ENCODE data around the gene EIF4E2. TPM values are rescaled to one million over a fixed set of nuclear protein-coding genes. Genes with fewer than 3 reads are reported as not detected.

EIF4E2 gene
- total and polyA plus RNA-seq, 2 experiments from 2014 or later, result 76.9 to 122 TPM

GRCh38 chr2:232607011-232607410, 56.5 kb downstream of the EIF4E2 start:
- H3K4me2 ChIP-seq, result no peak overlapping the region
- no peaks in the 10 kb centered on the region for H4K20me1 ChIP-seq (ENCODE audit: insufficient read depth, poor library complexity, severe bottlenecking)
- no peak for TF ChIP-seq EZH2 (IDR thresholded peaks at IDR 0.05; ENCODE audit: borderline replicate concordance)
- no peak for TF ChIP-seq CTCF (IDR thresholded peaks at IDR 0.05; ENCODE audit: poor library complexity)
- no peak for TF ChIP-seq EZH2phosphoT487 (IDR thresholded peaks at IDR 0.05; ENCODE audit: low read depth, severe bottlenecking, unreplicated experiment)

GRCh38 chr2:232609607-232610006, 59.1 kb downstream of the EIF4E2 start:
- Histone ChIP-seq H2AFZ (no peak overlapping the region), H3K4me1 (ENCODE audit: insufficient read depth) (no peaks in the 10 kb centered on the region), H3K4me3 (no peak overlapping the region), H3K27me3 (no peaks in the 10 kb centered on the region), H3K4me2 (no peak overlapping the region), H3K79me2 (no peaks in the 10 kb centered on the region), H3K9me3 (ENCODE audit: low read depth) (no peaks in the 10 kb centered on the region), H3K36me3 (replicated peaks; ENCODE audit: insufficient read depth, low read depth) (no peaks in the 10 kb centered on the region), H3K9me2 (replicated peaks; ENCODE audit: insufficient read depth) (no peaks in the 10 kb centered on the region), H4K20me1 (ENCODE audit: insufficient read depth, poor library complexity, severe bottlenecking) (no peaks in the 10 kb centered on the region), H3K27ac (no peak overlapping the region)
- no peak for TF ChIP-seq EZH2phosphoT487 (IDR thresholded peaks at IDR 0.05; ENCODE audit: low read depth, severe bottlenecking, unreplicated experiment)
- TF ChIP-seq EZH2 (IDR thresholded peaks at IDR 0.05; ENCODE audit: borderline replicate concordance), result no peak
- WGBS (ENCODE audit: low lambda C conversion rate, missing lambda C conversion rate), result 71% methylated on average over 8 of the region's 8 CpGs
- no peak for DNase-seq (ENCODE audit: low spot score)

More at GRCh38 chr2:232607011-232607410, 56.5 kb downstream of the EIF4E2 start:
- no peaks in the 10 kb centered on the region for H3K4me1 ChIP-seq (ENCODE audit: insufficient read depth)
- no peaks in the 10 kb centered on the region for H3K36me3 ChIP-seq (replicated peaks; ENCODE audit: insufficient read depth, low read depth)
- H2AFZ ChIP-seq, result no peak overlapping the region
- H3K27me3 ChIP-seq, result no peaks in the 10 kb centered on the region
- H3K9me2 ChIP-seq (replicated peaks; ENCODE audit: insufficient read depth), result no peaks in the 10 kb centered on the region
- DNase-seq (ENCODE audit: low spot score), result no peak
- H3K79me2 ChIP-seq, result no peaks in the 10 kb centered on the region
- WGBS (ENCODE audit: low lambda C conversion rate, missing lambda C conversion rate), result 88% methylated on average over 17 of the region's 17 CpGs
- no peak overlapping the region for H3K27ac ChIP-seq
- no peaks in the 10 kb centered on the region for H3K9me3 ChIP-seq (ENCODE audit: low read depth)
- no peak overlapping the region for H3K4me3 ChIP-seq

GRCh38 chr2:232610081-232610480, 59.6 kb downstream of the EIF4E2 start:
- WGBS (ENCODE audit: low lambda C conversion rate, missing lambda C conversion rate), result 100% methylated on average over 3 of the region's 3 CpGs
- TF ChIP-seq EZH2 (IDR thresholded peaks at IDR 0.05; ENCODE audit: borderline replicate concordance) (no peak), EZH2phosphoT487 (IDR thresholded peaks at IDR 0.05; ENCODE audit: low read depth, severe bottlenecking, unreplicated experiment) (no peak), CTCF (IDR thresholded peaks at IDR 0.05; ENCODE audit: poor library complexity) (no peak)
- no peaks in the 10 kb centered on the region for H3K9me3 ChIP-seq (ENCODE audit: low read depth)
- H3K9me2 ChIP-seq (replicated peaks; ENCODE audit: insufficient read depth), result no peaks in the 10 kb centered on the region
- H2AFZ ChIP-seq, result no peak overlapping the region
- no peak overlapping the region for H3K27ac ChIP-seq
- no peaks in the 10 kb centered on the region for H3K79me2 ChIP-seq
- H4K20me1 ChIP-seq (ENCODE audit: insufficient read depth, poor library complexity, severe bottlenecking), result no peaks in the 10 kb centered on the region
- DNase-seq (ENCODE audit: low spot score), result no peak
- no peaks in the 10 kb centered on the region for H3K36me3 ChIP-seq (replicated peaks; ENCODE audit: insufficient read depth, low read depth)
- H3K4me3 ChIP-seq, result no peak overlapping the region
- no peak overlapping the region for H3K4me2 ChIP-seq
- H3K27me3 ChIP-seq, result no peaks in the 10 kb centered on the region
- no peaks in the 10 kb centered on the region for H3K4me1 ChIP-seq (ENCODE audit: insufficient read depth)

GRCh38 chr2:232611061-232611460, 60.6 kb downstream of the EIF4E2 start:
- WGBS (ENCODE audit: low lambda C conversion rate, missing lambda C conversion rate), result 80% methylated on average over 5 of the region's 6 CpGs
- Histone ChIP-seq H3K27ac (no peak overlapping the region), H2AFZ (no peak overlapping the region), H3K4me1 (ENCODE audit: insufficient read depth) (no peaks in the 10 kb centered on the region), H3K79me2 (no peaks in the 10 kb centered on the region), H3K36me3 (replicated peaks; ENCODE audit: insufficient read depth, low read depth) (no peaks in the 10 kb centered on the region), H3K9me2 (replicated peaks; ENCODE audit: insufficient read depth) (no peaks in the 10 kb centered on the region), H4K20me1 (ENCODE audit: insufficient read depth, poor library complexity, severe bottlenecking) (no peaks in the 10 kb centered on the region), H3K9me3 (ENCODE audit: low read depth) (no peaks in the 10 kb centered on the region), H3K4me3 (no peak overlapping the region), H3K27me3 (no peaks in the 10 kb centered on the region), H3K4me2 (no peak overlapping the region)
- no peak for DNase-seq (ENCODE audit: low spot score)
- no peak for TF ChIP-seq CTCF (IDR thresholded peaks at IDR 0.05; ENCODE audit: poor library complexity)
- no peak for TF ChIP-seq EZH2phosphoT487 (IDR thresholded peaks at IDR 0.05; ENCODE audit: low read depth, severe bottlenecking, unreplicated experiment)
- no peak for TF ChIP-seq EZH2 (IDR thresholded peaks at IDR 0.05; ENCODE audit: borderline replicate concordance)

Measured in hepatocyte (in vitro differentiated cells).